ENCODE measurements around the gene CIB1. TPM values are rescaled to one million over a fixed set of nuclear protein-coding genes. Genes with fewer than 3 reads are reported as not detected.

The CIB1 gene
- total and polyA plus RNA-seq, 2 of the 8 experiments (the other 6 are each of a cell fraction or from before 2014, with no cell fraction given), result 26.0 to 63.5 TPM

DNA sequence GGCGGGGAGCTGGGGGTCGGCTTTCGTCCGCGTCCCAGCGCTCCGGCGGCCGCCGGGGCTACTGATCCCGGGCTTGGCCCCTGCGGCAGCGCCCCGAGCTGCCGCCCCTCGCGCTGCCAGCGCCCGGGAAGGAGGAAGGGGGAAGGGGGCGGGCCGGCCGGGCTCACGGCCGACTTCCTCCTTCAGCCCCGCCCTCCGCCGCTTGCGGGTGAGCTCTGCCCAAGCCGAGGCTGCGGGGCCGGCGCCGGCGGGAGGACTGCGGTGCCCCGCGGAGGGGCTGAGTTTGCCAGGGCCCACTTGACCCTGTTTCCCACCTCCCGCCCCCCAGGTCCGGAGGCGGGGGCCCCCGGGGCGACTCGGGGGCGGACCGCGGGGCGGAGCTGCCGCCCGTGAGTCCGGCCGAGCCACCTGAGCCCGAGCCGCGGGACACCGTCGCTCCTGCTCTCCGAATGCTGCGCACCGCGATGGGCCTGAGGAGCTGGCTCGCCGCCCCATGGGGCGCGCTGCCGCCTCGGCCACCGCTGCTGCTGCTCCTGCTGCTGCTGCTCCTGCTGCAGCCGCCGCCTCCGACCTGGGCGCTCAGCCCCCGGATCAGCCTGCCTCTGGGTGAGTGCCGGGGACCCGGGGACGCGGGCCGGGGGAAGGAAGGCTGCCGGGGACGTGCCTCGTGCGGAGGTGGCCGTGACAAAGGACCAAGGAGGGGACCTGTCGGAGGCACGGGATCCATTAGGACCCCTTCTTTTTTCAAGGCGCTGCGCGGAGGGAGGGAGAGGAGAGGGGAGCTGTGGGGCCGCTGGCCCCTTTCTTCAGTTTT lies 32.4 kb downstream of the CIB1 start, which contains the start of gene SEMA4B:
Gene SEMA4B (plus strand): TSS at position 201 of the 814 bp plus-strand sequence. CDS start 249 bp downstream, at position 450.
- CTCF ChIA-PET (ENCODE audit: partially characterized antibody), result interaction anchor here (0.6 to 12.6 kb wide), 15 partner anchors 10 to 1395 kb away, joined by 3 to 182 read pairs (median 3); partner anchors contain the start of genes CIB1, GDPGP1 and IDH2
- peak within 1 kb of the TSS; percentile 65; the same call in 1 of the 2 replicates for H2AFZ ChIP-seq (ENCODE audit: low read length)
- TF ChIP-seq RBBP5 (IDR thresholded peaks at IDR 0.05; ENCODE audit: borderline replicate concordance, low read depth, low read length) (peak; percentile 56), GTF2F1 (IDR thresholded peaks at IDR 0.05; ENCODE audit: borderline replicate concordance, low read depth, low read length) (no peak), ASH2L (IDR thresholded peaks at IDR 0.05; ENCODE audit: low read length) (peak; percentile 60), TBP (IDR thresholded peaks at IDR 0.05; ENCODE audit: low read depth, low read length) (0 out of 2 replicates have a peak, but pooled peaks have one; percentile 15), HDAC2 (IDR thresholded peaks at IDR 0.05; ENCODE audit: borderline replicate concordance in 1 of 2, low read depth in 2 of 2, low read length in 2 of 2) (peak in 1 of 2 experiments; percentile 57; a peak in 1 of 4 replicates), NRF1 (IDR thresholded peaks at IDR 0.05; ENCODE audit: low read depth, low read length) (no peak), SP1 (IDR thresholded peaks at IDR 0.05; ENCODE audit: low read depth, low read length) (no peak), RAD21 (IDR thresholded peaks at IDR 0.05 in 1 of 2, conservative IDR thresholded peaks at IDR 0.05 in 1 of 2; ENCODE audit: low read depth in 2 of 2, low read length in 2 of 2) (peak in 1 of 2 experiments; percentile 0; a peak in 1 of 4 replicates), POLR2A (IDR thresholded peaks at IDR 0.05; ENCODE audit: control extremely low read depth in 1 of 2, low read depth in 2 of 2, low read length in 2 of 2) (peak in 1 of 2 experiments; percentile 50; a peak in 1 of 3 replicates), TCF12 (IDR thresholded peaks at IDR 0.05; ENCODE audit: low read depth, low read length) (no peak)

More for the DNA sequence above, 32.4 kb downstream of the CIB1 start, which contains the start of gene SEMA4B:
- peaks cover 16% of the 10 kb centered on the region for H3K23me2 ChIP-seq (ENCODE audit: low read depth, low read length)
- H3K14ac ChIP-seq (ENCODE audit: insufficient read length), result no peak within 1 kb of the TSS
- peaks cover 0 to 21% (median 7%) of the 10 kb centered on the region in 4 experiments; a peak in 5 of 7 replicates for H3K4me1 ChIP-seq (replicated peaks in 1 of 4; ENCODE audit: control insufficient read depth in 3 of 4, insufficient read depth in 4 of 4, low read length in 3 of 4)
- peak within 1 kb of the TSS; percentile 72; the same call in 1 of the 2 replicates for H2BK15ac ChIP-seq (ENCODE audit: low read length)
- no peaks in the 10 kb centered on the region for H3K27me3 ChIP-seq (replicated peaks in 1 of 4; ENCODE audit: control insufficient read depth in 3 of 4, extremely low read depth in 1 of 4, insufficient read depth in 3 of 4, low read length in 3 of 4)
- no peak within 1 kb of the TSS for H2AK5ac ChIP-seq (ENCODE audit: low read depth, low read length)
- H3K36me3 ChIP-seq (ENCODE audit: control insufficient read depth in 2 of 4, insufficient read depth in 4 of 4, low read length in 3 of 4), result peaks cover 0 to 2% (median 0%) of the 10 kb centered on the region in 4 experiments; a peak in 4 of 8 replicates
- peak within 1 kb of the TSS; percentile 57 for H3K4ac ChIP-seq (replicated peaks; ENCODE audit: insufficient read length, low read depth, low read length)
- peak within 1 kb of the TSS; percentile 55 to 95 (median 81) for H3K4me3 ChIP-seq (ENCODE audit: extremely low read depth in 1 of 4, insufficient read depth in 2 of 4, low read depth in 3 of 4, low read length in 4 of 4)
- peak within 1 kb of the TSS; percentile 55 to 85 (median 62) for H3K9ac ChIP-seq (replicated peaks in 1 of 4; ENCODE audit: extremely low read depth in 1 of 4, low read depth in 3 of 4, low read length in 3 of 4)
- H3K56ac ChIP-seq (replicated peaks; ENCODE audit: insufficient read length, low read depth, low read length), result peak within 1 kb of the TSS; percentile 87
- POLR2A ChIA-PET (ENCODE audit: partially characterized antibody), result interaction anchor here (0.7 to 3.3 kb wide), 19 partner anchors 9 to 307 kb away, joined by 3 to 25 read pairs (median 4); partner anchors contain the start of genes AP3S2, CIB1, GDPGP1 and IDH2
- peak within 1 kb of the TSS; percentile 95 for H3K18ac ChIP-seq (ENCODE audit: extremely low read depth, low read length)
- peak in 1 of 2 experiments; percentile 90 for DNase-seq (ENCODE audit: low read depth in 1 of 2, low spot score in 2 of 2)
- peak within 1 kb of the TSS; percentile 80; the same call in 1 of the 2 replicates for H2BK12ac ChIP-seq (ENCODE audit: low read depth, low read length)
- H3K9me3 ChIP-seq (ENCODE audit: insufficient read depth in 2 of 2, low read depth in 1 of 2, low read length in 1 of 2), result no peaks in the 10 kb centered on the region
- H3K27ac ChIP-seq (ENCODE audit: low read depth, low read length), result peak within 1 kb of the TSS; percentile 64; the same call in 1 of the 2 replicates
- no peak for FAIRE-seq
- H4K91ac ChIP-seq (replicated peaks; ENCODE audit: insufficient read length, low read length), result peak within 1 kb of the TSS; percentile 92
- H4K5ac ChIP-seq (ENCODE audit: insufficient read length, low read depth, low read length), result peak within 1 kb of the TSS; percentile 83
- H3K23ac ChIP-seq (ENCODE audit: insufficient read length), result peak within 1 kb of the TSS; percentile 71
- H2BK5ac ChIP-seq (ENCODE audit: low read depth, low read length), result peak within 1 kb of the TSS; percentile 91; the same call in 1 of the 2 replicates
- peaks cover 6 to 27% of the 10 kb centered on the region in 2 experiments for H4K20me1 ChIP-seq (replicated peaks in 1 of 2; ENCODE audit: control insufficient read depth in 1 of 2, insufficient read depth in 2 of 2, low read length in 2 of 2)
- H2BK20ac ChIP-seq (ENCODE audit: low read length), result peak within 1 kb of the TSS; percentile 80; the same call in 1 of the 2 replicates
- H4K8ac ChIP-seq (ENCODE audit: extremely low read depth, insufficient read depth, low read length), result peak within 1 kb of the TSS; percentile 93
- H2BK120ac ChIP-seq (replicated peaks; ENCODE audit: low read depth, low read length), result peak within 1 kb of the TSS; percentile 82
- peaks cover 9 to 41% of the 10 kb centered on the region in 2 experiments for H3K79me2 ChIP-seq (ENCODE audit: control insufficient read depth in 1 of 2, insufficient read depth in 2 of 2, low read length in 2 of 2)
- peak within 1 kb of the TSS; percentile 85 to 86 for H3K4me2 ChIP-seq (ENCODE audit: insufficient read depth in 1 of 2, low read depth in 2 of 2, low read length in 2 of 2)
- whole genome bisulfite sequencing, 2 experiments (ENCODE audit: extremely low coverage in 1 of 2, insufficient coverage in 1 of 2, insufficient read length in 1 of 2, insufficient replicate concordance in 2 of 2, low coverage in 1 of 2, low lambda C conversion rate in 2 of 2, missing lambda C conversion rate in 1 of 2), result 3% methylated on average over 17 of the region's 88 CpGs; no CpG with 5 or more reads in 1 of the 2 experiments
- peaks cover 15% of the 10 kb centered on the region for H3K79me1 ChIP-seq (ENCODE audit: low read depth, low read length)
